ENCODE results near the gene RXRA. TPM values are rescaled to one million over a fixed set of nuclear protein-coding genes. Genes with fewer than 3 reads are reported as not detected.
"Not testable (repeated sequence)": the region's sequence is repeated elsewhere in the genome, so short reads cannot be mapped to it uniquely, and the experiment has no call there.

RXRA gene
- total RNA-seq, 2 donors from 2014 or later: 45.4 to 58.1 TPM

- H3K4me1 ChIP-seq (ENCODE audit: control insufficient read depth in 1 of 2, low read depth in 2 of 2): no peaks in the 10 kb centered on the region
- H3K27ac ChIP-seq: no peak overlapping the region
- ATAC-seq (ENCODE audit: insufficient number of reproducible peaks, low FRiP score, low read depth) (no peak), DNase-seq (ENCODE audit: low spot score) (no peak)
- no peaks in the 10 kb centered on the region for H3K36me3 ChIP-seq
- no peaks in the 10 kb centered on the region for H3K27me3 ChIP-seq (replicated peaks; ENCODE audit: insufficient read depth)
- no peak for TF ChIP-seq CTCF (IDR thresholded peaks at IDR 0.05)
- no peak overlapping the region for H3K4me3 ChIP-seq
- no peaks in the 10 kb centered on the region for H3K9me3 ChIP-seq
Observed at GRCh38 chr9:134306636-134307600, 19.3 kb upstream of the RXRA start.

- DNase-seq (ENCODE audit: low spot score) (no peak), ATAC-seq (ENCODE audit: insufficient number of reproducible peaks, low FRiP score, low read depth) (no peak)
- no peaks in the 10 kb centered on the region for H3K36me3 ChIP-seq
Observed at GRCh38 chr9:134307674-134308638, 18.3 kb upstream of the RXRA start.

DNA sequence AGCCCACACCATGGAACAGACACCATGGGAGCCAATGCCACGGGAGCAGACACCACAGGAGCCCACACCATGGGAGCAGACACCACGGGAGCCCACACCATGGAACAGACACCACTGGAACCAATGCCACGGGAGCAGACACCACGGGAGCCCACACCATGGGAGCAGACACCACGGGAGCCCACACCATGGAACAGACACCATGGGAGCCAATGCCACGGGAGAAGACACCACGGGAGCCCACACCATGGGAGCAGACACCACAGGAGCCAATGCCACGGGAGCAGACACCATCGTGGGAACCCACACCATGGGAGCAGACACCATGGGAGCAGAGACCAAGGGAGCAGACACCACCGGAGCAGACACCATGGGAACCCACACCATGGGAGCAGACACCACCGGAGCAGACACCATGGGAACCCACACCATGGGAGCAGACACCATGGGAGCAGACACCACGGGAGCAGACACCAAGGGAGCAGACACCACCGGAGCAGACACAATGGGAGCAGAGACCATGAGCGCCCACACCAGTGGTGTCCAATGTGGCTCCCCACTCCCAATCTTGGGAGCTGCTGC lies 17.5 kb upstream of the RXRA start:
- H3K27me3 ChIP-seq (replicated peaks; ENCODE audit: insufficient read depth); DNase-seq (ENCODE audit: low spot score); H3K36me3 ChIP-seq; H3K27ac ChIP-seq; H3K4me1 ChIP-seq (ENCODE audit: control insufficient read depth in 1 of 2, low read depth in 2 of 2); ATAC-seq (ENCODE audit: insufficient number of reproducible peaks, low FRiP score, low read depth); H3K9me3 ChIP-seq; H3K4me3 ChIP-seq: not testable (repeated sequence)

More at GRCh38 chr9:134307674-134308638, 18.3 kb upstream of the RXRA start:
- H3K27ac ChIP-seq: no peak overlapping the region
- H3K9me3 ChIP-seq: peaks cover 3% of the 10 kb centered on the region
- H3K27me3 ChIP-seq (replicated peaks; ENCODE audit: insufficient read depth): no peaks in the 10 kb centered on the region
- no peak overlapping the region for H3K4me3 ChIP-seq
- no peaks in the 10 kb centered on the region for H3K4me1 ChIP-seq (ENCODE audit: control insufficient read depth in 1 of 2, low read depth in 2 of 2)
- TF ChIP-seq CTCF (IDR thresholded peaks at IDR 0.05): no peak

- no peak for ATAC-seq (ENCODE audit: insufficient number of reproducible peaks, low FRiP score, low read depth)
- no peak for TF ChIP-seq CTCF (IDR thresholded peaks at IDR 0.05)
- no peak for DNase-seq (ENCODE audit: low spot score)
- Histone ChIP-seq H3K27me3 (replicated peaks; ENCODE audit: insufficient read depth) (no peaks in the 10 kb centered on the region), H3K9me3 (peaks cover 8% of the 10 kb centered on the region), H3K27ac (no peak overlapping the region), H3K4me1 (ENCODE audit: control insufficient read depth in 1 of 2, low read depth in 2 of 2) (peaks cover 6 to 16% of the 10 kb centered on the region in 2 donors), H3K36me3 (no peaks in the 10 kb centered on the region), H3K4me3 (no peak overlapping the region)
Observed at GRCh38 chr9:134313470-134313869, 12.8 kb upstream of the RXRA start.

DNA sequence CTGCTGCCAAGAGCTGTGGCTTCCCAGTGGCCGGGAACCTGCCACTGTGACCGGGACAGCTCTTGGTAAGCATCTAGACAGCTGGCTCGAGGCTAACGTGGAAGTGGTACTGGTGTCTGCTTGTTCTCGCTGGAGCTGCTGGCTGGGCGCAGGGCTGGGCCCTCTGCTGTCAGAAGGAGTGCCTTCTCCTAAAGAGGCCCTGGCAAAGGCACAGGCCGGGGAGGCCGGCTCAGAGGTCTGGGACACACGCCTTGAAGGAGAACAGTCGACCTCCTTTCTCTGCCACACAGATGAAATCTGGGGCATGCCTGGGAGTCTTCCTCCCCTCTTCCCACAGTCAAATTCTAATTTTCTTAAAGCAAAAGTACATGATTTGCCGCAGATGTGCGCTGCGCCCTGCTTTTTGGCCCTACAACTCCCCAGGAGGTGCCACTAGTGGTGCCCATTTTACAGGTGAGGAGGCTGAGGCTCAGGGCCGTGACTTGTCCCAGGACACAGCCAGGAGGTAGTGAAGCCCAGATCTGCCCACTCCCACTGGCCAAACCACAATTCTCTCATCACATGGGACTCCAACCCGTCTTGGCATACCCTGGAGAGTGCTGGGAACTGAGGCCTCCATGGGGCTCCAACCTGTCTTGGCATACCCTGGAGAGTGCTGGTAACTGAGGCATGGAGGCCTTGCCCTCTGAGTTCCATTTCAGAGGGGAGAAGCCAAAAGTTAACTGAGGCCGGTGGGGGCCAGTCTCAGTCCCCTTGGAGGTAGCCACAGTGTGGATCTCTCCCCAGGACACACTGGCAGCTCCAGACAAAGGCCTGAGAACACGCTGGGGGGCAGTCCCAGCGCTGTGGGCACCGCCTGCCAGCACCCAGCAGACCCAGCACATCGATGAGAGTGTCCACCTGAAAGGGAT lies 12.0 kb upstream of the RXRA start:
- Histone ChIP-seq H3K36me3 (no peaks in the 10 kb centered on the region), H3K27ac (no peak overlapping the region)
- no peak for DNase-seq (ENCODE audit: low spot score)

More for the DNA sequence above, 12.0 kb upstream of the RXRA start:
- H3K9me3 ChIP-seq: peaks cover 8% of the 10 kb centered on the region
- ATAC-seq (ENCODE audit: insufficient number of reproducible peaks, low FRiP score, low read depth): no peak
- peaks cover 6 to 16% of the 10 kb centered on the region in 2 donors for H3K4me1 ChIP-seq (ENCODE audit: control insufficient read depth in 1 of 2, low read depth in 2 of 2)
- H3K4me3 ChIP-seq: no peak overlapping the region
- no peaks in the 10 kb centered on the region for H3K27me3 ChIP-seq (replicated peaks; ENCODE audit: insufficient read depth)
- TF ChIP-seq CTCF (IDR thresholded peaks at IDR 0.05): no peak

All from thoracic aorta (tissue), 2 donors.